ENCODE measurements around the gene CTTNBP2.

- TF ChIP-seq, protein P1, sequence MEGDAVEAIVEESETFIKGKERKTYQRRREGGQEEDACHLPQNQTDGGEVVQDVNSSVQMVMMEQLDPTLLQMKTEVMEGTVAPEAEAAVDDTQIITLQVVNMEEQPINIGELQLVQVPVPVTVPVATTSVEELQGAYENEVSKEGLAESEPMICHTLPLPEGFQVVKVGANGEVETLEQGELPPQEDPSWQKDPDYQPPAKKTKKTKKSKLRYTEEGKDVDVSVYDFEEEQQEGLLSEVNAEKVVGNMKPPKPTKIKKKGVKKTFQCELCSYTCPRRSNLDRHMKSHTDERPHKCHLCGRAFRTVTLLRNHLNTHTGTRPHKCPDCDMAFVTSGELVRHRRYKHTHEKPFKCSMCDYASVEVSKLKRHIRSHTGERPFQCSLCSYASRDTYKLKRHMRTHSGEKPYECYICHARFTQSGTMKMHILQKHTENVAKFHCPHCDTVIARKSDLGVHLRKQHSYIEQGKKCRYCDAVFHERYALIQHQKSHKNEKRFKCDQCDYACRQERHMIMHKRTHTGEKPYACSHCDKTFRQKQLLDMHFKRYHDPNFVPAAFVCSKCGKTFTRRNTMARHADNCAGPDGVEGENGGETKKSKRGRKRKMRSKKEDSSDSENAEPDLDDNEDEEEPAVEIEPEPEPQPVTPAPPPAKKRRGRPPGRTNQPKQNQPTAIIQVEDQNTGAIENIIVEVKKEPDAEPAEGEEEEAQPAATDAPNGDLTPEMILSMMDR (conservative IDR thresholded peaks at IDR 0.05; ENCODE audit: low read depth, low read length) = no peak
- TF ChIP-seq FOS (IDR thresholded peaks at IDR 0.05; ENCODE audit: low read depth, low read length) (no peak), CHD1 (IDR thresholded peaks at IDR 0.05; ENCODE audit: low read depth, low read length) (no peak)
Measured at GRCh38 chr7:117673367-117673766, 199.9 kb downstream of the CTTNBP2 start.
